ENCODE measurements around the gene KTN1.

The KTN1 gene

DNA sequence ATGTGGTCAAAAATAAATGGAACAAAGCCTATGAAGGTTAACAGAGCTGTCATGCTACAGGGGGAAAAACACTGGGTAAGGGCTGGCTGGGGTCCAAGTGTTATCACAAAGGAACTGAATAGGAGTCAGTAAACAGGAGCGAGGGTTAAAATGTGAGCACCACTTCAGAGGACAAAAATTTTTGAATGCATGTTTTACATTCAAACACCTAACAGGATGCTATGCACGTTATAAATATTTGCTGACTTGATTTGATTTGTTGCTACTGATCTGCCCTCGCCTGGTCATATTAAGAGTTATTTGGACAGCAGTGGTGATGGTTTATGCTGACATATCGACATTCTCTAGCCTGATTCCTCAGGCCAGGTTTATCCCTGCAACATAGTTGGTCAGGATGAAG, 7.4 kb upstream of the KTN1 start:
- no peak for DNase-seq (ENCODE audit: low spot score)

DNA sequence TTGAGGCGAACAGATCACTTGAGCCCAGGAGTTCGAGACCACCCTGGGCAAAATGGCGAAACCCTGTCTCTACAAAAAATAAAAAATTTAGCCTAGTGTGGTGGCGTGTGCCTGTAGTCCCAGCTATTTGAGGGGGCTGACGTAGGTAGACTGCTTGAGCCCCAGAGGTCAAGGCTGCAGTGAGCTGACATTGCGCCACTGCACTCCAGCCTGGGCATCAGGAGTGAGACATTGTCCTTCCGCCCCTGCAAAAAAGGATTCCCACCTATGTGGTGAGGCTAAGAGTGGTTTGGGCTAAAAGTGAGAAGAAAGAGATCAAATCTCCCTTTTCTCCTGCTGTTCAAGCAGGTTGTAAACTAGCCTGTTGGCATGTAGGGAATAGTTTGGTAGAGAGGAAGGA, 5.0 kb upstream of the KTN1 start:
- no peak for DNase-seq (ENCODE audit: low spot score)

DNA sequence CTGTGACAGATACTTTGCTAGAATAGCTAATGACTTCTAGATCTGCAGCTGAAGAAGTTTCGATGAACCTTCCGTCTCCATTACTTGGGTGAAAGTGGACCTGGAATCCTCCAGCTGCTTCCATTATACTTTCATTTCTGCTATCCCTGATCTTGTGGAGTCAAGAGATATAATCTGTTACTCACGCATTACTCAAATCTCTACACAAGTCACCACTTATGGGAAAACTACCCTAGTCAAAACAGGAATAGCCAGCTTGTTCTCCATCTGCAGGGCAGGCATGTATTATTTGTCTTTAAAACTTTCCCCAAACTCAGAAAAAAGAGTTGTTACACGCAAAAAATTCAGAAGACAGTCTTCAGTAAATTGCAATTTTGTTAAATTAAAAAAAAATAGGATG, 2.8 kb upstream of the KTN1 start:
- no peak for DNase-seq (ENCODE audit: low spot score)

DNA sequence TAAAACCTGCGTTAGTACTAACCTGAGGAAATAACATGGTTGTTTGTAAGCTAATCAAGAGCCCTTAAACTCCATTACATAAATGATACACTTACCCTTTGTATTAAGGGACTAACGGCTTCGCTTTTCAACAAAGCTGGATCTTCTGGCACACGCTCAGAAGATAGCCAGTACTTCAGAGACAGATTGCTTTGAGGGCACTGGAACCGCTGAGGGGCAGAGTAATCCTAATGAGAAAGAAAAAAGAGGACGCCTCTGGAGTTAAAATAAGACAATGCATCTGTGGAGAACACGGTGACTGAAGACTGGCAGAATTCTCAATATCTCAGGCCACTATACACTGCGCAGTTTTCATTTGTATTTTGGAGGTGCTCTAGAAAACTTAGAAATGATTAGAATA, 1.5 kb upstream of the KTN1 start:
- no peak for DNase-seq (ENCODE audit: low spot score)

DNA sequence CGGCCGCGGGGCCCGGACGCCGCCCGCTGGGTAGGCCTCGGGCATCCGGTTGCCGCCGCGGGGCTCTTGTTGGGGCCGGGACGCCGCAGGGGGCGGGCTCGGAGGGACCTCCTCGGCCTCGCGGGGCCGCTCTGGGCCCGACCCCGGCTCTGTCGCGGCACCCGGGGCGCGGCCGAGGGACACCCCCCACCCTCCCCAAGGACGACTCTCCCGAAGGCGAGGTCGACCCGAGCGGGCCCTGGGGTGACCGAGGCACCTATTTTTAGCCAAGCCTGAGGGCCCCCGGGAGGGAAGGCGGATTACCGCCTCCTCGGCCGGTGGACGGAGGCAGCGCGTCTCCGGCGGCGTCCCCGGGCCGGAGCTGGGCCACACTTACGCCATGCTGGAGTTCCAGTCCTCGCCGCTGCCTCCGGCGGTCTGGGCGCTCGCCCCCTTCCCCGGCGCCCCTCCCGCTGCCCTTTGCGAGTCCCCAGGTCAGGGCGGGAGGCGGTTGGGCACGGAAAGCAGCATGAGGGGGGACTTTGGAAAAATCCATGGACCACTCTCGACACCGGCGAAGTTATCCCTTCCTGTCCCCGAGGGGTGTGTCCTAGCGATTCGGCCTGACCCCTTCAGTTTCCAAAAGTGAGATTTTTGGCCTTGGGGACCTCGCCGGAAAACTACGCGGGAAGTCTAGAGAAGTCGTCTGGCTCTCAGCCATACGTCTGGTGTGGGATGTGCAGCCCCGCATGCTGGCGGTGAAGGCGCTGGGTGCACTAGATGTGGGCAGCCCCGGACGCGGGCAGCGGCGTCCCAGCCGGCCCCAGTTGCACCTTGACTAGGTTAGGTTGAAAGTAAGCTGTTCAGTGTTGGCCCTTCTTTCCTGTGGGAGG, 699 bp downstream of the KTN1 start:
- DNase-seq (ENCODE audit: low spot score) = no peak

DNA sequence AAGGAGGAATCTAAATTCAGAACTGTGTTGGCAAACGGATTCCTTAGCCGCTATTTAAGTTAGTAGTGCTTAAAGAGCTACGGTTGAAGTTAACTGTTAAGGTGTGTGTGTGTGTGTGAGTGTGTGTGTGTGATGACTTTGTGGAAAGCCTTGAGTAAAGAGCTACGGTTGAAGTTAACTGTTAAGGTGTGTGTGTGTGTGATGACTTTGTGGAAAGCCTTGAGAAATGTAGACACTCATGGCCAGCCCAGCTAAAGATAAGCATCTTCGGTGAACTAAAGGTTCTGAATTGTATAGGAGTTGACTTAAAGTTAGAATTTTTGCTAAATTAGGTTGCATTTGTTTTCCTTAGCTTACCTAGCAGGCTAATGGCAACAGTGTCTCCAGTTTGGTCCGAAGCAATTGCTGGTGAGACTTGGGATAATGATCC, 1.4 kb downstream of the KTN1 start:
- no peak for DNase-seq (ENCODE audit: low spot score)

DNA sequence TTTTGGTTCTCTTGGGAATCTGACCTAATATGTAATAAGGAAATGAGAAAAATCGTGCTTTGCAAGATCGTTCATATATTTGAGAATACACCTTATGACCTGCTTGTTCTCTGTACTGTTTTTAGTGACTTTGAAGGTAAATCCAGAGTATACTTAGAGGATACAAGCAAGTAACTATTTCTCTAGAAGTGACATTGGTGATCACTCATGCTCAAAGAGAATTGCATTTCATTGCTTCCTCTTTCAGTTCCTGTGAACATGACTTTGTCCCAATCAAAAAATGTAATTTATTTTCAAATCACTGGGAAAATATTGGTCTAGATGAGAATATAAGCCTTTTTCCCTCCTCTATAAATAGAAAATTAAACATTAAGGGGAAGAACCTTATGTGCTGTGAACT, 2.7 kb downstream of the KTN1 start:
- no peak for DNase-seq (ENCODE audit: low spot score)

DNA sequence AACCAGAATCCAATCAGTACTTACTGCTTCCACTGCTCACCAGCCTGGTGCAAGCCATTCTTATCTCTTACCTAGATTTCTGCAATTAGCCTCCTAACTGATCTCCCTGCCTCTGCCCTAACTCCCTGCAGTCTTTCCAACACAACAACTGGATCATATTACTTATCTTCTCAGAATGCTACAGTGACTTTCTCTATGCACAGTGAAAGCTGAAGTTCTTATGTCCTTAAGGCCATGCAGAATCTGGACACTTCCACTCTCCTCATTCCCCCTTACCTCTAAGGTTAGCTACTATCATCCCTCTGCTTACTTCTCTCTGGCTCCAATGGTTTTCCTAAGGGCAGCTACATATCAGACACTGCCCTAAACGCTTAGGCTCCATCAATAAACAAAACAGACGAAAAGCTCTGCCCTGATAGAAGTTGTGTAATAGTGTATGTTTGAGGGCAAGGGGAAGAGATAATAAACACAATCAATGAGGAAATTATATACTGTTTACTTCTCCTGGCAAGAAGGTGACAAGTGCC, 4.0 kb downstream of the KTN1 start:
- no peak for DNase-seq (ENCODE audit: low spot score)

DNA sequence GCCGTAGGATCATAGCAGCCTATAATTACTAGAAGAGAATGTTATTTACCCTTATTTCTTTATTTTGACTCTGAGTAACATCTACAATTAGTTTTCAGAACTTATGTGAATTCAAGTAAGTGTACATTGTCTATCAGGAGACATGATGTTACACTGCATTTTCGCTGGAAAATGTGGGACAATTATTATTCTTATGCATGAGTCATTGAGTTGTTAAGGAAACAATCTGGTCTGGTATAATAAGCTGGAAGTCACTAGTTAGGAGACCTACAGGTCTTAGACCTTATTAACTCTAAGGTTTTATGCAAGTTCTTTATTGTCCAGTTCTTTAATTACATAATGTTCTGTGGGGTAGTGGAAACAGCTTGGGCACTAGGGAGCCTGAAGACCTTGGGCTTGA, 5.8 kb downstream of the KTN1 start:
- DNase-seq (ENCODE audit: low spot score) = no peak

DNA sequence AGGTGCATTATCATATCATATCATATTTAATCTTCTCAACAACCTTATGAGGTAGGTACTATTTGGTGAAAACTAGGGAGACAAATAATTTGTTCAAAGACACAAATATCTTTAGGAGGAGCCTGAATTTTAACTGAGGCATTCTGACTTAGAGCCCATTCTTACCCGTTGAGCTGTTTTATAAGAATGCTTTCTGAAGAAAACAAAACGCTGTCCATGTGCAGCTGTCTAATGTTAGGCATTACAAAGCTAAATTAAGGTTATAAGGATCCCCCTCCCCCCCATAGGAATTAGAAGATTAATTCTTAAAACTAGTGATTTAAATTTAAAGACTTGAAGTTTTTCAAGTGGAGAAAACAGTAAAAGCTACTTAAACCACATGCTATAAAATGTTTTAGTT, 6.4 kb downstream of the KTN1 start:
- DNase-seq (ENCODE audit: low spot score) = no peak

DNA sequence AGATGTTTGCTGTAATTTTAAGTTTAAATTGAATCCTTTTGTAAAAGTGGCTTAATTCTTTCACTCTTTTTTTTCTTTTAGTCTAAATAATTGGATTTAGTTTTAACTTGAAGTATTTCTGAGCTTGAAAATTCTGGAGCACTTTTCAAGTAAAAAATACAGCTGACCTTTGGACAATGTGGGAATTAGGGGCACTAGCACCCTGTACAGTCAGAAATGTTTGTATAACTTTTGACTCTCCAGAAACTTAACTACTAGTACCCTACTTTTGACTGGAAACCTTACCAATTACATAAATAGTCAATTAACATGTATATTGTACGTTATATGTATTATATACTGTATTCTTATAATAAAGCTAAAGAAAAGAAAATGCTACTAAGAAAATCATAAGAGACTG, 7.8 kb downstream of the KTN1 start:
- DNase-seq (ENCODE audit: low spot score) = no peak

DNA sequence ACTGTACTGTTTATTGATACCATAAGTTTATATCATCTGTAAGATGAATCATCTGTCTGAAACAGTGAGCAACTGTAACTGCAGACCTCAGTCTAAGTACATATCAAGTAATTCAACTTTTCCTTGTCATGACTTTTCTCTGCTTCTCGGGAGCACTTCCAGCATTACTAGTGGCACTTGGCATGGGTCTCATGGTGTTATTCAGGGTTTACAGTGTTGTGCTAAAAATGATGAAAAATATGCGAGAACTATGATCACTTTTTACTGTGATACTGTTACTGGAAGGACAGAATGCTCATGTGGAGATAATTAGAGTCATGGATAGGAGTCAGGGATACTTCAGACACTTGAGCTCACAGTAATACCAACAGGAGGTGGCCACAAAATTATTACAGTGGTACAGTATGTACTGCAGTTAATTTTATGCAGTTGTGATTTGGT, 8.3 kb downstream of the KTN1 start:
- no peak for DNase-seq (ENCODE audit: low spot score)

DNA sequence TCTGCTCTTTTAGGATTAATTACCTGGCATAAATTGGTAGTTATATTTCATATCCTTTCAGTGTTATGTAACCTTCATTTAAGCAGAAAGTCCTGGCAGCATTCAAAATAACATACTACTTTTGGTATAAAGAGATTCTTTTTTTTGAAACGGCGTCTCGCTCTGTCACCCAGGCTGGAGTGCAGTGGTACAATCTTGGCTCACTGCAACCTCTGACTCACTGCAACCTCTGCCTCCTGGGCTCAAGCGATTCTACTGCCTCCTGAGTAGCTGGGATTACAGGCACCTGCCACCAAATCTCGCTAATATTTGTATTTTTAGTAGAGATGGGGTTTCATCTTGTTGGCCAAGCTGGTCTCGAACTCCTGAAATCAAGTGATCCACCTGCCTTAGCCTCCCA, 9.2 kb downstream of the KTN1 start:
- no peak for DNase-seq (ENCODE audit: low spot score)

DNA sequence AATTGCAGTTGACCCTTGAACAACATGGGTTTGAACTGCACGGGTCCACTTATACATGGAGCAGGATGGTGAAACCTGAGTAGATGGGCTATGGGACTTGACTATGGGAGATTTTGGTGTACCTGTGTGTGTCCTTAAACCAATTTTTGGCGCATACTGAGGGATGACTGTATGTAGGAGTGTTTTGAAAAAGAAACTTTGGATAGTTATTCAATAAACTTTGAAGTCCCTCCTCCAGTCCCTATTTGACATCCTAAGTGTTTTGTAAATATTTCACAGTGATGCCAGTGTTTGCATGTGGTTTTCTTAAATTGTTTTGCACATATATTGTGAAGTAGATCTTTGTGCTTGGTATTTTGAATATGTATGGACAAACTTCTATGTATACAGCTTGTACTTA, 12.4 kb downstream of the KTN1 start:
- no peak for DNase-seq (ENCODE audit: low spot score)

DNA sequence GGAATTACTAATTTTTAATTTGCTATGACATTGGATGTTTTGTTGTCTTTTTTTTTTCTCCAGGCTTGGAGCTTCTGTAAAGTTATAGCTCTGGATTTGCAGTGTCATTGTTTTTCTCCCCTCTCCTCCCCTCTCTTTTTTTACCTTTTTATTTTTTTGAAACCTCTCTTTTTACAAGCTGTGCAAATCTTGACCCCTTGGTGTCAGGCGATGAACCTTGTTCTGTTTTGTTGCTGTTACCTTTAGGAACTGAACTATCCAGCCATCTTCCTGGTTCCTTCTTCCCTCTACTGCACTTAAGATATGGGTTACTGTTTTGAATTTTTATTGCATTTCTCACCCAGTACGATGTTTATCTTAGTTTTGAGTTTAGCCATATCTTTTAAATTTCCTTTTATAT, 13.7 kb downstream of the KTN1 start:
- no peak for DNase-seq (ENCODE audit: low spot score)

DNA sequence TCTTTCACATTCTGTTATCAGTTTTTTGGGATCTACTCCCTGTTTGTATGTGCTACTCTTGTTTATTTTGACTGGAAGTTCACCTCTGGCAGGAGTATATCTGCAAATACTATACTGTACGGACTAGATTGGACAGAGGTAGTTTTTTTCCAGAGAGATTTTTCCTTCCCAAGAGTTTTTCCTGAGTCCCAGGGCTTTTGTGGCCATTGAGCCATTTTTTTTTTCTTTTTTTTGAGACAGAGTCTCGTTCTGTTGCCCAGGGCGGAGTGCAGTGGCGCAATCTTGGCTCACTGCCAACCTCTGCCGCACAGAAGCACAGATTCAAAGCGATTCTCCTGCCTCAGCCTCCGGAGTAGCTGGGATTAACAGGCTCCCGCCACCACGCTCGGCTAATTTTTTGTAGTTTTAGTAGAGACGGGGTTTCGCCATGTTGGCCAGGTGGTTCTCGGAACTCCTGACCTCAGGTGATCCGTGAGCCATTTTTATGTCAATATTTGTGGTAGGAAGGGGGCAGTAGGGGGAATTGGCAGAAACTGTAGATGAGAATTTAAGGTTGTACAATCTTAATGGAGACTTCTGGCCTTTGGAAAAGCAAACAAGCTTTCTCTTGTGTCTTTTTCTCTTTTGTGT, 19.4 kb downstream of the KTN1 start:
- no peak for DNase-seq (ENCODE audit: low spot score)

DNA sequence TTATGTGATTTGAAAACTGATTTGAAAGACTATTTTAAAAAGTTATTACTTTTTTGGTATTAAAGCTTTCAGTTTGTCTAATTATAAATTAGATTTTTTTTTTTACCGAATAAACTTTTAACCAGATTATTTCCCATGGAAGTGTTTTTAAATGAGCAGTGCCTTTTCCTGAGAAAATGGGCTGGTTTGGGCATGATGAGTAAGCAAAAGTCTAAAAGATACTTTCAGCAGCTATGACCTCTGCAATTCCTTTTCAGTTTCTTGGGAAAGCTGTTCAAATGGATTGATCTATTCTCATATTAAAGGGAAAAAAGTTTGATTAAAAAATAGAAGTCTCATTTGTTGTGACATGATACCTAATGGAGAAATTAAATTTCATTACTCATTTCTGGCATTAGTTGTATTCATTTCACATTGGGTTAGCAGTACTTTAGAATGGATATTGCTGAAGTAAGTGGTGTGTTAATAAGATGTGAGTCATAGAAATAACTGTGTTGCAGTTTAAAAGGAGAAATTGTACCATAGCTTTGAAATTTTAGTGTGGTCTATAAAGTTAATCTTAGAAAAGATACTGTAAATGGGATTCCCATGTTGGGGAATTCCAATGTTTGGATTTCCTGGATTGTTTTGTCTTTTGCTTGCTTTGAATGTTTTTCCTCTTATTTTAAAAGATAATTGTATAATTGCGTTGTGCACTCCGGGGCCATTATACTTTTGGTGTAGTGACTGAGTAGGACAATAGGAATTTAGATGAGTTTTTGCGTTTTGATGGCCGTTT, 21.0 kb downstream of the KTN1 start:
- DNase-seq (ENCODE audit: low spot score) = no peak

DNA sequence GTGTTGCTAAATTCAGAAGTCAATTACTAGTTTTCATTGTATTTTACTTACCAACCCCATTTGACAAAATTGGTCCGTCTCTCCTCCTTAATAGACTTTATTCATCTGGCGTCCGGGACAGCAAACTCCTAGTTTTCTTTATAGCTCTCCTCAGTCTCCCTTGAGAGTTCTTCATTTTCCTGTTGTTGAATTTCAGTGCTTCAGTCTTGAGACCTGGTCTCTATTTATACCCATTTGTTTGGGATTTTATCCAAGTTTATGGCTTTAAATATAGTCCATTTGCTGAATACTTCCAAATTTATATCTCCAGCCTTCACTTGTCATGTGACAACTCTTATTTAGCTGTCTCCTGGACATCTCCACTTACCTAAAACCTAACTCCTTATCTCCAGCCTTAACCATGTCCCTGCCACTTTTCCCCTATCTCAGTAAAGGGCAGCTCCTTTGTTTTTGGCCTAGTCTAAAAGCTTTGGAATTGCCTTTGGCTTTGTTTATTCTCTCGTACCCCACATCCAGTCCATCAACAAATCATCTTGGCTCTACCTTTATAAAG, 23.5 kb downstream of the KTN1 start:
- no peak for DNase-seq (ENCODE audit: low spot score)

DNA sequence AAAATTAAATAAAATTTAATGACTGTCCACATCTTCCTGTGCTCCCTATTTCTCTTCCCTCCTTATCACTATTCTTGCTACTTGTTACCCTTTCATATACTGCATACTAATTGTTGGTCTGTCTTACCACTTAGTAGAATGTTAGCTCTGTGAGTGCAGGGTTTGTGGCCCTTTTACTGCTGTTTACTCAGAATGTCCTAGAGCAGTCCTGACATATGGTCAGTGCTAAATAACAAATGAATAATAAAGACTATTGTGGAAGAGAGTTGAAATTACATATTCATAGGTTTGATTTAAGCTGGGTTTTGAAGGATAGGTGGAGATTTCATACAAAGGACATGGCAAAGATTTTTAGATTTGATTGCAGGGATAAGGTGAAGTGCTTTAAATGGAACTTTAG, 24.5 kb downstream of the KTN1 start:
- DNase-seq (ENCODE audit: low spot score) = no peak

DNA sequence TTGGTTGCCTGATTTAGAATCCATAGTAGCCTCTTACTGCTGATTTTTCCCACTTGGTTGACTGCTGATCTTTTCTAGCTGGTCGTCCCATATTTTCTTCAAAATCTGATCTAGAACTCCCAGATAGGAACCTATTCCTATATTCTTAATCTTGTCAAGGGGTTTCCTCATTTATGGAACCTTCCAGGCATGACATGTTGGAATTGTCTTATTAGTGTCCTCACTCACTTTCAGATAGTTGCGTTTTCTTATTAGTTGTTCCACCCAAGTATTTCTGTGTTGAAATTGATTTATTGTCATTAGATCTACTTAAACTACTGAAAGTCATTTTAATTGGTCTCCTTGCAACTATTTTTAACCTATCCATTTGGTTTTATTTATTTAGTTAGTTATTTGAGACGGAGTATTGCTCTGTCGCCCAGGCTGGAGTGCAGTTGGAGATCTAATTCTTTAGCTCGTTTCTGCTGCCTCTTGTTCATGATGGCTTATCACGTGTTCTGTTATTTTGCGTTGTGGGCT, 25.0 kb downstream of the KTN1 start:
- DNase-seq (ENCODE audit: low spot score) = no peak

DNA sequence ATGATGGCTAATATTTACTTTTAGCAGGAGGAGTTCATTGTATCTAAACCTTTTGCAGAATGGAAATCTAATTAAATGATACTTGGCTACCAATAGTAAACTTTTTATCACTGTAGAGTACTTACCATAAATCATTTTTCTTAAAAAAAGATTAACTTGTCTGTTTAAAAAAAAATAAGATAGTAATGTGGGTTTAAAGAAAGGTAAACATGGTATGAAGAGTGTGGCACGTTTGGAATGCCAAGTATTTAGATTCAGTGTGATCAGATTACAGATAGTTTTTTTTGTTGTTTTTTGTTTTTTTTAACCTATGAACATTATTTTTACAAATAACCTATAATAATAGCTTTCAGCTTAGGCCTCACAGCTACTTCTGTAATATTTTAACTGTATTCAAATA, 25.8 kb downstream of the KTN1 start:
- DNase-seq (ENCODE audit: low spot score) = no peak

DNA sequence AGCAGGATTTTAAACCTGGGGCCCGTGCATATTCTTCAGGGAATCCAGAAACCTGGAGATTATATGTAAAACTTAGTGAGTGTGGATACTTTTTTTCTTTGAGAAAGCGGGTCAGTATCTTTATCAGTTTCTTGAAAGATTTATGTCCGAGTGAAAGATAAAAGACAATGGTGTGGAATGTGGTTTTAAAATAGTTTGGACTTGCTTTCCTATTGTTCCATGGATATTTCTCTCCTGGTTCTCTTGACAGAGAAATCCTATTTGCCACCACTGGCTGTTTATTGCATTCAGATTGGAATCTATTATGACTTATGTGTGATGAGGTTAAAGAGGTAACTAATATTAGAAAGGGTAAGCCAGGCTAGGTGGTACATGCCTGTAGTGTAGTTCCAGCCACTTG, 27.4 kb downstream of the KTN1 start:
- DNase-seq (ENCODE audit: low spot score) = no peak

Data from HuH-7 (cell line).